ENCODE measurements around the gene TMEM234.
"Not testable (repeated sequence)": the region's sequence is repeated elsewhere in the genome, so short reads cannot be mapped to it uniquely, and the experiment has no call there.

Gene TMEM234

GRCh38 chr1:32221980-32222755 lies at the start of gene TMEM234, which contains the start of gene EIF3I:
Gene TMEM234 (minus strand): TSS chr1:32222353. CDS start chr1:32222322, 31 bp downstream.
Gene EIF3I (plus strand): TSS chr1:32222407. CDS start chr1:32222442, 35 bp downstream.
- DNase-seq = peak; percentile 48 to 85

- DNase-seq = no peak
Observed at GRCh38 chr1:32269744-32270143, 47.6 kb upstream of the TMEM234 start.

GRCh38 chr1:32266921-32267591 lies 44.9 kb upstream of the TMEM234 start:
- no peak for DNase-seq

GRCh38 chr1:32265846-32266245 lies 43.7 kb upstream of the TMEM234 start:
- DNase-seq = no peak

GRCh38 chr1:32263744-32264143 lies 41.6 kb upstream of the TMEM234 start:
- DNase-seq = no peak

GRCh38 chr1:32263236-32263593 lies 41.1 kb upstream of the TMEM234 start:
- DNase-seq = not testable (repeated sequence)

GRCh38 chr1:32257227-32257508 lies 35.0 kb upstream of the TMEM234 start:
- no peak for DNase-seq

GRCh38 chr1:32256473-32257226 lies 34.5 kb upstream of the TMEM234 start:
- no peak for DNase-seq

- DNase-seq = no peak
Observed at GRCh38 chr1:32255072-32256071, 33.2 kb upstream of the TMEM234 start.

GRCh38 chr1:32250893-32251716 lies 29.0 kb upstream of the TMEM234 start, which contains the start of gene LCK:
Gene LCK (plus strand): TSS chr1:32251265. CDS start chr1:32274330, 23,065 bp downstream.
- DNase-seq = no peak

GRCh38 chr1:32249831-32250525 lies 27.8 kb upstream of the TMEM234 start:
- DNase-seq = no peak

- peak; percentile 44 to 76 for DNase-seq
Observed at GRCh38 chr1:32247983-32248889, 26.1 kb upstream of the TMEM234 start.

GRCh38 chr1:32247452-32247851 lies 25.3 kb upstream of the TMEM234 start:
- DNase-seq = no peak

GRCh38 chr1:32246888-32247273 lies 24.7 kb upstream of the TMEM234 start, which contains the start of gene FAM167B:
Gene FAM167B (plus strand): TSS chr1:32247222. CDS start chr1:32247422, 200 bp downstream.
- DNase-seq = no peak

- no peak for DNase-seq
Observed at GRCh38 chr1:32242341-32242851, 20.2 kb upstream of the TMEM234 start.

GRCh38 chr1:32241001-32241763 lies 19.0 kb upstream of the TMEM234 start:
- peak; percentile 61 to 78 for DNase-seq

GRCh38 chr1:32240140-32240951 lies 18.2 kb upstream of the TMEM234 start:
- DNase-seq = peak; percentile 86 to 91

- peak in 1 of 2 experiments; percentile 79 for DNase-seq
Observed at GRCh38 chr1:32239790-32240139, 17.6 kb upstream of the TMEM234 start.

Measured in NCI-H187 (cell line).